ENCODE measurements around the gene ABCC2.

The ABCC2 gene

DNA sequence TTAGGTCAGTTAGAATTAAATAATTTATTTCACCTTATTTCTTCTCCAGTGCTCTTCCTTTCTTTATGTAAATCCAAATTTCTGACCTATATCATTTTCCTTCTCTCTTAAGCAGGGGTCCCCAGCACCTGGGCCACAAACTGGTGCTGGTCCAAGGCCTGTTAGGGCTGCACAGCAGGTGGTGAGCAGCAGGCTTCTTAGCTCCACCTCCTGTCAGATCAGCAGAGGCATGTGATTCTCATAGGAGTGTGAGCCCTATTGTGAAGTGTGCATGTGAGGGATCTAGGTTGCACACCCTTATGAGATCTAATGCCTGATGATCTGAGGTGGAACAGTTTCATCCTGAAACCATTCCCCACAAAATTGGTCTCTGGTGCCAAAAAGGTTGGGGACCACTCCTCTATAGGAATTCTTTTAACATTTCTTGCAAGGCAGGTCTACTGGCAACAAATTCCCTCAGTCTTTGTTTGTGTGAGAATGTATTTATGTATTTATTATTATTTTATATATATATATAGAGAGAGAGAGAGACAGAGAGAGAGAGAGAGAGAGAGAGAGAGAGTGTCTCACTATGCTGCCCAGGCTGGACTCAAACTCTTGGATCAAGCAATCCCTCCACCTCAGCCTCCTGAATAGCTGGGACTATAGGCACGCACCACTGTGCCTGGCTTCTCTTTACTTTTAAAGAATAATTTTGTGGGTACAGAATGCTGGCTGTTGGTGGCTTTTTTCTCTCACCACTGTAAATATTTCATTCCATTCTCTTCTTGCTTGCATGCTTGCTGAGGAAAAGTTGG, 4.3 kb upstream of the ABCC2 start:
- DNase-seq: no peak

DNA sequence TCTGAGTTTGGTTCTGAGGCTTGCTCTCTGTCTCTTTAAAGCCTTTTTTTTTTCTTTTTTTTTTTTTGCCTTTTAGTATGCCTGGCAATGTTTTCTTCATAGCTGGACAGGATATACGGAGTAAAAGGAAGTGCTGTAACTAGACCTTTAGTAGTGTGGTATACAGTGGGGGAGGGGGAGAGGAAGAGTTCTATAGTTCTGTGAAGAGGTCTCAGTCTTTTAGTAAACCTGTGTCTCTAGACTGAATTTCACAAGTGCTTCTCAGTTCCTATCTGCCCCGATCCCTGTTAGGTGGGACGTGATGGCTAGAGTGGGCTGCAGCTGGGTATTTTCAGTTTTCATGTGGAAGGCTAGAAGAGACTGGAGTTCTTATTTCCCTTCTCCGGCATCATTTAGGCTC, 3.1 kb upstream of the ABCC2 start:
- no peak for DNase-seq

DNA sequence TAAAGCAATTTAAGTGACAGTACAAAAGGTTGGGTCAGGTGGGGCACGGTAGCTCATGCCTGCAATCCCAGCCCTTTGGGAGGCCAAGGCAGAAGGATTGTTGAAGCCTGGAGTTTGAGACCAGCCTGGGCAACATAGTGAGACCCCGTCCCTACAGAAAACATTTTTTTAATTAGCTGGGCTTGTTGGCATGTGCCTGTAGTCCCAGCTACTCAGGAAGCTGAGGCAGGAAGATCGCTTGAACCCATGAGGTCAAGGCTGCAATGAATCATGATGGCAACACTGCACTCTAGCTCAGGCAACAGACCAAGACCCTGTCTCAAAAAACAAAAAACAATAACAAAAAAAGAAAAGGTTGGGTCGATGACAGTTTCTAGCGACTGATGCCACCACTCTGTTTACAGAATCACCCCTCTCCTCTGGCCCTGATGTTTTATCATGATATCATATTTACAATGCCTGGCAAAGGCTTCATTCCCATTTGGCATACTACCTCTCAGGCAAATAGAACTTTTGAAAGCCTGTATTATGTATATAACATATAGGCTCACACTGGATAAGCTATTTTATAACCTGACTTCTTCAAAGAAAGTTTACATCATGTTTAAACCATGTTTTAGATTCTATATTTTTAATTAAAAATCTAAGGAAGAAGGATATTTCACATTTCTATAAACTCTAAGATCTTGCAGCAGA, 558 bp upstream of the ABCC2 start:
- DNase-seq: no peak

DNA sequence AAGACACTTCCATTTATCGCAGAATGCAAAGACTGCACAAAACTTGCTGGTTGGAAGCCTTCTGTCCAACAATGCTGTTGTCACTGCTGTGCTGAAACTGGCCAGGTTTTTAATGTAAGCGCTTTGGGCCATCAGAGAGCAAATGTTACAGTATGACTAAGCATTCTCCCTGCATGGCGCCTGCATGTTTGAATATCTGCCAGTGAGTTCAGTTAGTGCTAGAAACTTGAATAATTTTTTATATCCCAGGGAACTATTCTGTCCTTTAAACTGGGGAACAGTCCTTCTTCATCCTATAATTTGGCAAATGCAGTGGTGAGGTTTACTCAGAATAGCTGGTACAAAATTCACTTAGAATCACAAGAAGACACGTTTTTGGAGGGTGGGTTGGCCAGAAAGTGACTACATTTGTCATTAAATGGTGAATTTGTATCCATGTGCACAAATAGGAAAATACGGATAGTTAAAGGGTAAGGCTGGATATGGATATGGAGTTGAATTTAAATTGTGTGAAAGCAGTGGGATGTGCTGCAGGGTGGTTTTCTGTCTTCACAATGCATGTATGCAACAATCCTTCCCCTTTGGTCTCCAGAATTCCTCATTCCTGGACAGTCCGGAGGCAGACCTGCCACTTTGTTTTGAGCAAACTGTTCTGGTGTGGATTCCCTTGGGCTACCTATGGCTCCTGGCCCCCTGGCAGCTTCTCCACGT, 1.7 kb downstream of the ABCC2 start:
- no peak for DNase-seq

DNA sequence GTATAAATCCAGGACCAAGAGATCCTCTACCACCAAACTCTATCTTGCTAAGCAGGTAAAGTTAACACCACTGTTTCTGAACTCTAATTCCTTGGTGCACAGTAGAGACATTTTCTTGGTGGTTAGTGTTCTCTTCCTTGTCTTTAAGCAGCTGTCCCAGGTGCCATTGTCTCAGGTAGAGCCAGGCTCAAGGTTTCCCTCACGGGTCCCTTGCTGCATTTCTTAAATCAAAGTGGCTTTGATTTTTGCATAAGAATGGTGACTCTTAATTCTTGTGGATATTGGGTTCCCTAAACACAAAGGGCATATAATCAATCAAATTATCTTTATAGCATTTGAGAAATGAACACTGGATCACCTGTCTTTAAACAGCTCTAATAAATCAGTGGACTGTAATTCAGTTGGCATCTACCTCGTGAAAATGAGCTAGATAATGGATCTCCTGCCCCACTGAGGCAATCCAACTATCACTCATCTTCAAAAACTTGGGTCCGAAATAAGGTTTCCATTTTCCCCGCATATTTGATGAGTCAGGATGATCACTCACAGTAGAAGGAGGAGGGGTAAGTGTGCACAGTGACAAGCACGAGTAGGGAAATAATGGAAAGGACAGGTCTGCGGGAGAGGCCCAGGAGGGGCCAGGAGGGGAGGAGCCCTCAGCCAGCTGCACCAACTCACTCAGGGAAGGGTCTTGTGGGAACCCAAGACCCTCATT, 2.4 kb downstream of the ABCC2 start:
- DNase-seq: no peak

DNA sequence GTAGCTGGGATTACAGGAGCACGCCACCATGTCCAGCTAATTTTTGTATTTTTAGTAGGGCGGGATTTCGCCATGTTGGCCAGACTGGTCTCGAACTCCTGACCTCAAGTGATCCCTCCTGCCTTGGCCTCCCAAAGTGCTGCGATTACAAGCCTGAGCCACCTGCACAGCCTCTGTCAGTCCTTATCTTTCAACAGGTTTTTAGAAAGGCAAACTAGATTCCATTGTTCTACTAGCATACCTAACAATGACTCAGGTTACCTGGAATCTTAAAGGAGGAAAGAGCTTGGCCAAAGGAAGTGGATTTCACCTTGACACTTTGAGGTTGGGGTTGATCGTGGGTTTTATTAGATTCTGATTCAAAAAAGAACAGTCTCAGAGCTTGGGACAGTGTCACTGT, 3.2 kb downstream of the ABCC2 start:
- no peak for DNase-seq

DNA sequence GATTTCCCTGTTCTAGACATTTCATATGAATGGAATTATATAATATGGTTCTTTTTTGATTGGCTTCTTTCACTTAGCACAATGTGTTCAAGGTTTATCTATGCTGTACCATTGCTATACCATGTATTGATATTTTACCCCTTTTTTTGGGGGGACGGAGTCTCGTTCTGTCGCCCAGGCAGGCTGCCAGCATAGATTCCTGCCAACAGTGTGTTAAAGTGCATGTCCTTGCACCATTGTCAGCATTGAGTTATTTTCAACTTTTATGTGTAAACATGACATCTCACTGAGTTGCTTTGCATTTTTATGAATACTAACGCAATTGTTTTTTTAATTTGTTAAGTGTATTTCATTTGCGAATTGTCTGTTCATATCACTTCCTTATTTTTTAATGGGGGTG, 4.9 kb downstream of the ABCC2 start:
- DNase-seq: no peak

DNA sequence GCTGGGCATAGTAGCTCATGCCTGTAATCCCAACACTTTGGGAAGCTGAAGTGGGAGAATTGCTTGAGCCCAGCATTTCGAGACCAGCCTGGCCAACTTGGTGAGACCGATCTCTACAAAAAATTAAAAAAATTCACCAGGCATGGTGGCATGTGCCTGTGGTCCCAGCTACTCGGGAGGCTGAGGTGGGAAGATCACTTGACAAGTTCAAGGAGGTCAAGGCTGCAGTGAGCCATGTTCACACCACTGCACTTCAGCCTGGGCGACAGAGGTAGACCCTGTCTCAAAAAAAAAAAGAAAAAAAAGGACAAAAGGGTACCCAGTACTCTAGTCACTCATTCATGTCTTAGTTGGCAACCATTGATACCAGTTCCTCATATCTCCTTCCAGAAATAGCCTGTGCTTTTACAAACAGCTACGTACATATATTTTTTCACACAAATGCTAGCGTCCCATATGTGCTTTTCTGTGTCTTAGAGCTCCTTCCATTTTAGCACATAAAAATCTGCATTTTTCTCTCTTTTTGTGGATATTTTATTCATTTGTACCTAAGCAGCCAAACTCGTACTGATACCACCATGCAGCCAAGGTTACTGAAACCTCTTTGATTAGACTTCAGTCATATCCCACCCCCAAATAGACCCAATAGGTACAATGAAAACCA, 5.5 kb downstream of the ABCC2 start:
- no peak for DNase-seq

DNA sequence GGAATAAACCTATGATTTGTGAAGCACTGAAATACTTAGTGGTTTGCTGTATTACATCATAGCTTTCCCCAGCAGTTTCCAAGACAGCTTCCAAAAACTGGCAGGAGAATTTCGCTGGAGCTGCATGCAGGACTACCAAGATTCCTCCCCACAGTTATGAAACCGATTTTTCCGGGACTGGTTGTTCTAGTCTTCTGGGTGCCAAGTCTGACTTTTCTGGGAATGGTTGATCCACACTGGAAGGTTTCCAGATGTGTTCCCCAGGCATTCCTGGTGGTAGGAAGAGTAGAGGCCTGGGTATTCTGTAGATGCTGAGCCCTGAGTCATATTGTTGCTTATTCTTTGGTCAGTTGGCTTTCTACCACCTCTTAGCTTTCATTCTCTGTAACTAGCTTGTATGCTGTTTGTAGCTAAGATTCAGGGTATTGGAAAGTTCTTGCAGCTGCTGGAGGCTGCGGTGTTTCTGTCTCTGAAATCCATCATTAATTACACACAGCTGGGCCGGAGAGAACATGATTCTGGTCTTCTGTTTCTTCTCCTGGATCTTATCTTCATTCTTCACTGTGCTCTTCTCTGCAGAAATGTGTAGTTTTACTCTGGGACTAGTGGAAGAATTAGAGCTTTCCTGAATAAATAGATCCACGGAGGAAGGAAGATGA, 6.3 kb downstream of the ABCC2 start:
- no peak for DNase-seq

DNA sequence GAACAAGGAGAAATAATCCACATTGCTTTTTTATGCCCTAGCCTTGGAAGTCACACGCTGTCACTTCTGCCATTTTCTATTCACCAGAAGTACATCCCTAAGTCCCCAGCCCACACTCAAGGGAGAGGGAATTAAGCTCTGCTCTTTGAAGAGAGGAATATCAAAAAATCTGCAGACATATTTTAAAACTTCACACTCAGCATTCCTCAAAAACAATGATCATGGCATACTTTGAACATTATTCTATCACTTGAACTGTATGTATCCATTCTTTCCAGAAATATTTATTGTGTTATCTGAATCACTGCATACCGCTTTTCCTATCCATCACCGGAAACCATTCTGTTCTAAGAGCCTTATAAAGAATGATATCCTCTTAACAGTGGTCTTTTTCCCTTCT, 9.4 kb downstream of the ABCC2 start:
- no peak for DNase-seq

DNA sequence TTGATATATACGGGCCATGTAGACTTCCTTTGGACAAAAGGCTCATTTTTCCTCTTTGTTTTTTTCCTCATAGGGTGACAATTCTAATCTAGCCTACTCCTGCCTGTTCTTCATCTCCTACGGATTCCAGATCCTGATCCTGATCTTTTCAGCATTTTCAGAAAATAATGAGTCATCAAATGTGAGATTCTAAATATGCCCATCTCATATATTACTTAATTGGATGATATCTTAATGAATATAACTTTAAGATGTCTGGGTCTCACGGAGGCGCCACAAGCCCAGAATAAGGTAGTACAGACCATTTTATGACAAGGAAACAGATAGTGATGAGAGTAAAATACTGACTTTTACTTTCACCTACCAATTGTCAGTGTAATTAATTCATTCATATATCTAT, 11.4 kb downstream of the ABCC2 start:
- no peak for DNase-seq

DNA sequence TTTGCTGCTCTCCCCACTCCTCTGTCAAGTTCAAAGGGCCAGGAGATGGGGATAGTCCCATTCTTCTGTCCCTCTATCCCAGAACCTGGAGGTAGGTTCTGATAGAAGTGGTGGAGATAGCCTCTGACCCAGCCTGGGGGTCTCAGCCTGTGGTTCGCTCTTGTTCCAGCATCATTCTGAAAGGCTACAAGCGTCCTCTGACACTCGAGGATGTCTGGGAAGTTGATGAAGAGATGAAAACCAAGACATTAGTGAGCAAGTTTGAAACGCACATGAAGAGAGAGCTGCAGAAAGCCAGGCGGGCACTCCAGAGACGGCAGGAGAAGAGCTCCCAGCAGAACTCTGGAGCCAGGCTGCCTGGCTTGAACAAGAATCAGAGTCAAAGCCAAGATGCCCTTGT, 14.5 kb downstream of the ABCC2 start:
- DNase-seq: no peak

DNA sequence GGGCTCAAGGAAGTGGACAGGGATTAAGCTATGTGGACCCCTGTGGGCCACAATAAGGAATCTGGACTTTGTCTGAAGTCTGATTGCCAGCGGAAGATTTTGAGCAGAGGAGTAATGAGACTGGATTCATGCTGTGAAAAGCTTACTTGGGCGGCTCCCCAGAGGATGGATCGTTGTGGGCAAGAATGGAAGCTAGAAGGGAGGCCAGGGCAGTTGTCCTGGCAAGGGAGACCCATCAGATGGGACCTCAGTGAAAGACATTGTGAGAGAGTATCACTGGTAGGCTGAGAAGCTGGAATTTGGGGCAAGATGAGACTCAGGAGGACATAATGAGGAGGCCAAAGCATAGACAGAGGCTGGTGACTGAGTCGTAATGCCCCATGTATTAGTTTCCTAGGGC, 15.6 kb downstream of the ABCC2 start:
- DNase-seq: no peak

DNA sequence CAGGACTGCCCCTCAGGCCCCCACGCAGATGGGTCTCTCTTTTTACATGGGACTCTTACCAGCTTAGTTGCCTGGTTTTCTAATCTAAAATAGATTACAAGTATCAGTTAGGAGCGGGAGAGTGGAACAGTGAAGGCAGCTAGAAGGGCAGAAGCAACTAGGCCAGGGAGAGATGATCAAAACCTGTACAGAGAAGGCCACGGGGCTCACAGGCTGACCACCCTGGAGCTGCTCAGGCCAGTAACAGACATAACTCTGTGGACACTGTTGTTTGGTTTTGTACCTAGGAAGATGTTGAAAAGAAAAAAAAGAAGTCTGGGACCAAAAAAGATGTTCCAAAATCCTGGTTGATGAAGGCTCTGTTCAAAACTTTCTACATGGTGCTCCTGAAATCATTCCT, 16.5 kb downstream of the ABCC2 start:
- DNase-seq: no peak

DNA sequence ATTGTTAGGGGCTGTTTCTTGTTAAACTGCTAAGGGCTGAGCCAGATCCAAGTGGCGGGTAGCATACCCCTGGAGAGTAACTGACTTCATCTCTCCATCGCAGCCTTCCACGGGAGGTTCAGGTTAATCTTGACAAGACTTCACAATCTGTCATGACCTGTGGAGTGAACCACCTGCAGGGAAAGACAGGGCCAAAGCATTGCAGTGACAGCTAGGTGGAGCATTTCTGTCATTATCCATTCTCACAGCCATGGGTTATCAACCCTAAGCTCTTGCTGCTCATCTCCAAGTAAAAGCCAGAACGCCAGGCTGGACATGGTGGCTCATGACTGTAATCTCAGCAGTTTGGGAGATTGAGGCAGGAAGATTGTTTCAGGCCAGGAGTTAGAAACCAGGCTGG, 17.2 kb downstream of the ABCC2 start:
- DNase-seq: no peak

DNA sequence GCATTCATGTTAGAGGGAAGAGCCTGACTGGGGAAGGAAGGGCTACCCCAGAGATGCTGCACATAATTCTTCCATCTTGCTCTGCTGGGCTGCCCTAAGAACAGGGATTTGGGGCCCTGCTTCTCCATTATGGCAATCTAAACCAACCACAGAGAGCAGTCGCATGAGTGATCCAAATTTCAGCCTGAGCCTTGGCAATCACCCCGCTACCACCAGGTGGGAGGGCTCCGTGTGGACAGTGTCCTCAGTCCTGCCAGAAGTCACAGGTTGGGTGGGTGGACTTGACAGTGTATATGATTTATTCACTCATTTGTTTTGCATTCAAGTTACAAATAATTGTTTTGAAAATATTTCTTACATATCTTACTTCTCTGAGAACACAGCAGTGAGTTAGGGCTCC, 22.0 kb downstream of the ABCC2 start:
- DNase-seq: no peak

DNA sequence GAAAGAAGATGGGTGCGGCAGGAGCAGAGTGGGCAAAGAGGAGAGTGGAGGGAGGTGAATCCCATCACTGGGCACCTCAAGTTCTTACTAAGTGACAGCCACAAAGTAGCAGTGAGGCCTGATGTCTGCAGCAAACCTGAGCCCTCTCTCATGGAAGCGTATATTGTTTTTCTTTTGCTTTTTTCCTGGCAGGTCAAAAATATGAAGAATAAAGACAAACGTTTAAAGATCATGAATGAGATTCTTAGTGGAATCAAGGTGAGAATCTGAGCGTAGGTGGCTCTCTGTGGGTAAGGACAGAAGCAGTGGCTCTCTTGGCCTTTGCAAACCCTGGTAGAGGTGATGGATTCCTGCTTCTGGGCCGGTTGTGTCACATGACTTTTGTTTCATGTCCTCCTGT, 22.8 kb downstream of the ABCC2 start:
- DNase-seq: no peak

DNA sequence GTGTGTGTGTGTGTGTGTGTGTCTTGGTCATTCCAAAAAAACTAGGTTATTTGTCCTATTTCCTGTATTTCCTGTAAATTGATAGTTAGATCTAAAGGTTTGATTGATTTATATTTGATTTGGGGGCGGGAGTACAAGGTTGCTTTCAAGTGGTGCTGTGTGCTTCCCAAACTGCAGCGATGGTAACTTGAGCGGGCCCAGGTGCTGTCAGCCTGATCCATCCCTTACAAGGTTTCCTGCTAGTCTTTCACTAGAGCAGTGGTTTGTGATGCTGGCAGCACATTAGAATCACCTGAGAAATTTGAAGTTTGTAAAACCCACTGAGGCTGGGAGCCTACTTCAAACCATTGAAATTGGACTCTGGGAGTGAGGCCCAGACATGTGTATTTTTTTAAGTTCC, 23.7 kb downstream of the ABCC2 start:
- DNase-seq: no peak

DNA sequence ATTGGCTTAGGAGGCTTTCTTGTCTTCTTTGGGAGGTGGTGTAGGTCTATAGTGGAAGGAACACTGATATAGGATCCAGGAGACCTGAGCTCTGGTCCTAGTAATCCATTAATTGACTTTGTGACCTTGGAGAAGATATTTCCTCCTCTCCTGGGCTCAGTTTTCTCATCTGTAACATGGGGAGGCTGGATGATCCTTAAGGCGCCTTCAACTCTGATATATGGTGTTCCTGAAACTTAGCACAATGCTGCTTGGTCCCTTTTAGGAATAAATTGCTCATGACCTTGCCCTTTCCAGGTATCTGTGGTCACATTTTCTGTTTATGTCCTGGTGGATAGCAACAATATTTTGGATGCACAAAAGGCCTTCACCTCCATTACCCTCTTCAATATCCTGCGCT, 25.3 kb downstream of the ABCC2 start:
- no peak for DNase-seq

DNA sequence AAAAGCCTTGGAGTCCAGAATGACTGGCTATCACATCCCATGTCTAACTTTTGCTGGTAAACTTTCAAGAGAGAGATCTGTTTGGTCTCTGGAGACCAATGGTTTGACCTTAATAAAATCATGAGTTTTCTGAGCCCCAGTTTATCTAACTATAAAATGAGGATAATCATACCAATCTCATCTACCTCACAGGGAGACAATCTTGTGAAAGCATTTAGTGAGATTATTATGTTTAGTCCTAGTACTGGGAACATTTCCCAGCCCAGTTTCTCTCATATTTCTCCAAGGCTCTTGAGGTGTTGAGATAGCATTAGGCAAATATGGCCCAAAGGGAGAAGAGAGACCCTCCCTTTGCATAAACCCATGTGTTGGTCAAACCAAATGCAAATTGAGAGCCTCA, 25.8 kb downstream of the ABCC2 start:
- DNase-seq: no peak

DNA sequence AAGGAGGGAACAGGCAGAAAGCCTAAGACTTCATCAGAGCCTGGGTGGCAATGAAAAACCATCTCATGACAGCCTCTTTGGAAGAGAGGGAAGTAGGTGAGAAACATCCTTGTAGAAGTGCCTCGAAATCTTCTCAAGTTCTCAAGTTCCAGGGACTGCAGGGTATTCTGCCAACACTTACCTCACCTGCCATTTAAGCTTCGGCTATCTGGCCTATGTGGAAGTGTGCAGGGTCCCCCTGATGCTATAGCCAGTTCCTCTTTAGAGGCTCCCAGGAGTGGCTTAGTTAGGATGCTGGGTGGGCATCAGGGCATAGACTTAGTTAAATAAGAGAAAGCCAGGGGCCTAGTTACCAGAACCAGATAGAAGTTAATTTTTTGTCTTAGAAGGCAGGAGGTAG, 27.0 kb downstream of the ABCC2 start:
- DNase-seq: no peak

DNA sequence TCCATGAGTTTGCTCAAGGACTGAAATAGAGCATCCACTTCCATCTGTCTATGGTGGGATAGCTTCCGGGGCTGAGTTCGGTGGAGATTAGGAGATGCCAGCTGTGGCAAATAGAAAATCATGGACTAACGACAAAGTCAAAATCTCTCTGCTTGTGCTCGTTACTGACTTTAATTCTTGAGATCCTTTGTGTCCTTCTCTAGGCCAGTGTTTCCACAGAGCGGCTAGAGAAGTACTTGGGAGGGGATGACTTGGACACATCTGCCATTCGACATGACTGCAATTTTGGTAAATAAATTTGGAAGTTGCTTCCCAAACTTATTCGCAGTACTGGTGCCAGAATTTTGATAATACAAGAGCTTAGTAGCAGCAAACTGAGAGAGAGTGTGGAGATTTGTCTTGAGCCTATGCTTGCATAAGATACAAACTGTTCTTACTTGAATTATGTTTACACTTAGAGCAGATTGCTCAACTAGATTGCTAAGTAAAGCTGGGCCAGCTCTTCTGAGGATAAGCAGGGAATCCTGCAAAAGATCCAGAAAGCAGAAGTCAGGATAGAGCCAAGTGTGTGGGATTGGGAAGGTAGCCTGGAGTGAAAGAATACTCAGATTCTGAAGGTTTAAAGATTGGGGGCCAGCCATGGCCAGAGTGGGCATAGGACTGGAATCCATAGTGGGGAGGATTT, 27.6 kb downstream of the ABCC2 start:
- no peak for DNase-seq

Measured in NCI-H146 (cell line).